Ovary (tissue), 9 donors: ENCODE results near the gene RPTOR. TPM values are rescaled to one million over a fixed set of nuclear protein-coding genes. Genes with fewer than 3 reads are reported as not detected.

Source experiments
- DNase-seq, 5 donors: peaks; one replicate each; pipeline ENCODE4 v3.0.0-alpha.2; 2019 to 2020
- H3K27ac ChIP-seq, 2 donors: fragments of 200-600 bp; one replicate each; pipeline versions ENCODE4 v1.5.1 to v1.8.0; 2019 to 2022
- H3K27me3 ChIP-seq: fragments of 200-600 bp; one replicate; pipeline ENCODE4 v1.8.0; 2022
- H3K36me3 ChIP-seq: fragments of 200-600 bp; sonication (generic); one replicate; pipeline ENCODE4 v1.5.1; 2019
- H3K4me1 ChIP-seq: one replicate; pipeline ENCODE4 v1.8.1; 2013; ENCODE audit warnings: mild to moderate bottlenecking, moderate library complexity; ENCODE audit not compliant: insufficient read depth
- H3K4me3 ChIP-seq: fragments of 200-600 bp; sonication (generic); one replicate; pipeline ENCODE4 v1.5.1; 2017
- H3K9me3 ChIP-seq, 2 donors: fragments of 200-600 bp in 1 of 2; sonication (generic) in 1 of 2; one replicate each; pipeline versions ENCODE4 v1.5.1 to v1.8.1; 2013 to 2019; ENCODE audit warnings: mild to moderate bottlenecking in 1 of 2, moderate library complexity in 1 of 2
- CTCF ChIP-seq, 3 donors: fragments of 450-650 bp in 2 of 3; fragments of 200-600 bp in 1 of 3; IDR thresholded peaks; one replicate each; pipeline versions ENCODE4 v1.5.1 to v1.8.0; 2016 to 2022; ENCODE audit warnings: antibody characterized with exemption in 3 of 3, mild to moderate bottlenecking in 1 of 3
- EP300 ChIP-seq: sonication (generic); formaldehyde crosslinking; IDR thresholded peaks from one replicate; pipeline ENCODE4 v1.6.1; 2017; ENCODE audit warnings: antibody characterized with exemption
- POLR2A ChIP-seq: fragments of 450-650 bp; IDR thresholded peaks from one replicate; pipeline ENCODE4 v1.6.1; 2017; ENCODE audit warnings: antibody characterized with exemption, mild to moderate bottlenecking, moderate library complexity
- WGBS, 3 donors: extraction: QIAGEN DNeasy Blood & Tissue Kit in 1 of 3; methylation state at CpG; one replicate each; pipeline versions ENCODE4 v1.1.5 to v1.1.7; 2013 to 2017; 5-methylcytosine and 5-hydroxymethylcytosine counted together
- intact Hi-C, 4 donors: fragments of 100-400 bp; cut with DNase I; formaldehyde crosslinking; loops; one replicate each; pipeline versions ENCODE4 v1.11.0 to v1.15.1; 2022 to 2023
- polyA plus RNA-seq, 2 donors: library from polyadenylated mRNA; stranded (reverse); fragments of 200-250 nt in 1 of 2; fragments of 350-450 nt in 1 of 2; fragmentation: Illumina TruSeq in 1 of 2; extraction: RNeasy Lipid Tissue Mini Kit (QIAGEN cat#74804) in 1 of 2; gene quantifications; one replicate each; pipeline ENCODE4 v1.2.3, GENCODE V29; 2013 to 2014
- total RNA-seq, 7 donors: library from RNA; depleted of rRNA in 2 of 7; stranded (reverse); fragments of >200 nt in 2 of 7; fragmentation: NEBNext Ultra II Directional in 3 of 7; extraction: Animal tissue kit (Norgen Biotek cat#: 25700) in 3 of 7; gene quantifications; one replicate each; pipeline versions ENCODE4 v1.1.0 to v1.2.4, GENCODE V29; 2016 to 2023
- donor health status: DM: no; HTN: no; CAD: no; lungs with moderate emphysema.
- donor health status: DM: no; HTN: no; CAD: no.
- donor health status: Bipolar disorder and iron deficiency.
- donor health status: DM: yes; HTN: yes; CAD: no.
- donor health status: DM: no; HTN: no; CAD: no.
- donor health status: DM: yes; HTN: yes; CAD: no.

Gene RPTOR
- total and polyA plus RNA-seq, 9 donors: 11.1 to 41.9 (median 27.9) TPM

DNA sequence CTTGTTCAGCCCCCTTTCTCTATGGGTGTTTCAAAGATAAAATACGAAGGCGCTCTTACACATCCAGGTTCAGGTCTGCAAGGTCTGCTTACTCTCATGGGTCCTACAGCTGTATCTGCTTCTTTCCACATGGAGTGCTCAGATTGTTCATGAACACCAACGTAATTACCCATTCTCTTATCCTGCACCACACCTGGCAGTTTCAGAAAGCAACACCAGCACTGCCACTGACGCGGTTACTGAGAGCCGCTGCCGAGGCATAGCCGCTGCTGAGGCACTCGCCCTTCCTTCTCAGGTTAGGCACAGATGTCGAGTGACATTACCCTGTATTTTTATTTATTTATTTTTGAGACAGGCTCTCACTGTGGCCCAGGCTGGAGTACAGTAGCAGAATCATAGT is 147.1 kb downstream of the RPTOR start:
- Histone ChIP-seq H3K36me3 (no peaks in the 10 kb centered on the region), H3K4me3 (no peak overlapping the region), H3K27ac (no peak overlapping the region), H3K4me1 (peaks cover 23% of the 10 kb centered on the region), H3K9me3 (no peaks in the 10 kb centered on the region), H3K27me3 (no peaks in the 10 kb centered on the region)
- 97 to 99% (median 98%) methylated on average over 10 of the region's 10 CpGs for WGBS, 3 donors
- no peak for DNase-seq
- TF ChIP-seq EP300 (no peak), POLR2A (no peak), CTCF (IDR thresholded peaks at IDR 0.05) (no peak)
- intact Hi-C loops: no loop called here

DNA sequence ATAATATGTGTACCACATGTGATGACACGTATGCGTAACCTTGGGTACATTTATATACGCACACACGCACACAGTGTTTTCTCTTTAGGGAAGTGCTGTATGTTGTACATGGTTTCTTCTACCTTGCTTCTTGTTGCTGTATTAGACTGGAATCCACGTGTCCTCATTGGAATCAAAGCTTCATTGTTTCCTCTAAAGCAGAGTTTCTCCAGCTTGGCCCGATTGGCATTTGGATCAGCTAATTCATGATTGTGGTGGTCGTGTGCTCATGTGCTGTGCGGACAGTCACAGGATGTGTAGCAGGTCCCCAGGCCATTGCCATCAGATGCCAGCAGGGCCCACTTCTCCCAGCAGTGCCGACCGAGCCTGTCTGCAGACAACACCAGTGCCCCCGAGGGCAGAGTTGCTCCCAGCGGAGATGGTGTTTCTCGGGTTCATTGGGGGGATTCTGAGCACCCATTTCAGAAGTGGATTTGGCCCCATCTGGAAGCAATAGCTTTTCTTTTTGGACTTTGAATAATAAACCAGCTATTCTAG is 148.4 kb downstream of the RPTOR start:
- Histone ChIP-seq H3K9me3 (no peaks in the 10 kb centered on the region), H3K36me3 (no peaks in the 10 kb centered on the region), H3K27ac (no peak overlapping the region), H3K4me3 (no peak overlapping the region), H3K27me3 (no peaks in the 10 kb centered on the region), H3K4me1 (peaks cover 26% of the 10 kb centered on the region)
- no peak for DNase-seq
- no peak for TF ChIP-seq CTCF (IDR thresholded peaks at IDR 0.05)
- no peak for TF ChIP-seq POLR2A
- no peak for TF ChIP-seq EP300
- intact Hi-C loops: no loop called here
- 80 to 85% (median 84%) methylated on average over 13 of the region's 13 CpGs for WGBS, 3 donors

DNA sequence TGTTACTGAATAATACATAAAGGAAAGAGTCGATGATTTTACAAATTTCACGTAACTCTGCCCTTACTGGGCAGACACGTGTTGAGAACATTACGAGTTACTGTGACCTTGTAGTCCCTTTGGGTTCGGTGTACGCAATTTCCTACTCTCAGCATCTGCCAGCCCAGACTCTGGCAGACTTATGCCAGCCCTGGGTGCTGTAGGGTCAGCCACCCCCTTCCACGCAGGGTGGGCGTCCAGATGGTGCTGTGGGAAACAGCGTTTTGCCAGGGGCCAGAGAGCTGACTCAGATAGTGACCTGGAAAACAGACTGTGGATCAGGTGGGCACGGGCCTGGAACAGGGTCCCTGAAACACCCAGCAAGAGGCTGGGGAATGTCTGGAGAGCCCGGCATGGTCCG is 148.9 kb downstream of the RPTOR start:
- TF ChIP-seq POLR2A (no peak), EP300 (no peak), CTCF (IDR thresholded peaks at IDR 0.05) (no peak)

GRCh38 chr17:80694085-80694991 is 149.7 kb downstream of the RPTOR start:
- Histone ChIP-seq H3K36me3 (no peaks in the 10 kb centered on the region), H3K4me1 (peaks cover 26% of the 10 kb centered on the region), H3K9me3 (no peaks in the 10 kb centered on the region), H3K4me3 (no peak overlapping the region), H3K27ac (peak overlapping the region in 1 of 2 donors; percentile 56), H3K27me3 (no peaks in the 10 kb centered on the region)
- intact Hi-C loops: no loop called here
- no peak for DNase-seq
- no peak for TF ChIP-seq EP300
- no peak for TF ChIP-seq CTCF (IDR thresholded peaks at IDR 0.05)
- TF ChIP-seq POLR2A: no peak
- 87 to 90% (median 89%) methylated on average over 28 of the region's 28 CpGs for WGBS, 3 donors

More for the DNA sequence above, 148.9 kb downstream of the RPTOR start:
- DNase-seq: no peak
- H3K9me3 ChIP-seq: no peaks in the 10 kb centered on the region
- H3K4me3 ChIP-seq: no peak overlapping the region
- no peaks in the 10 kb centered on the region for H3K36me3 ChIP-seq
- no peak overlapping the region for H3K27ac ChIP-seq
- WGBS, 3 donors: 78 to 86% (median 81%) methylated on average over 12 of the region's 12 CpGs
- H3K27me3 ChIP-seq: no peaks in the 10 kb centered on the region
- H3K4me1 ChIP-seq: peaks cover 26% of the 10 kb centered on the region
- intact Hi-C loops: no loop called here
